HG03558 (cell line): ENCODE data around the gene SPTLC1.
"Not testable (repeated sequence)": the region's sequence is repeated elsewhere in the genome, so short reads cannot be mapped to it uniquely, and the experiment has no call there.

Experiments used
- ATAC-seq: cut with Tn5 transposase; IDR thresholded peaks from one replicate; pipeline ENCODE4 v1.9.1; 2021; ENCODE audit warnings: moderate number of reproducible peaks; ENCODE audit not compliant: unreplicated experiment; ENCODE audit errors: extremely low read depth

Gene SPTLC1, protein sequence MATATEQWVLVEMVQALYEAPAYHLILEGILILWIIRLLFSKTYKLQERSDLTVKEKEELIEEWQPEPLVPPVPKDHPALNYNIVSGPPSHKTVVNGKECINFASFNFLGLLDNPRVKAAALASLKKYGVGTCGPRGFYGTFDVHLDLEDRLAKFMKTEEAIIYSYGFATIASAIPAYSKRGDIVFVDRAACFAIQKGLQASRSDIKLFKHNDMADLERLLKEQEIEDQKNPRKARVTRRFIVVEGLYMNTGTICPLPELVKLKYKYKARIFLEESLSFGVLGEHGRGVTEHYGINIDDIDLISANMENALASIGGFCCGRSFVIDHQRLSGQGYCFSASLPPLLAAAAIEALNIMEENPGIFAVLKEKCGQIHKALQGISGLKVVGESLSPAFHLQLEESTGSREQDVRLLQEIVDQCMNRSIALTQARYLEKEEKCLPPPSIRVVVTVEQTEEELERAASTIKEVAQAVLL

DNA sequence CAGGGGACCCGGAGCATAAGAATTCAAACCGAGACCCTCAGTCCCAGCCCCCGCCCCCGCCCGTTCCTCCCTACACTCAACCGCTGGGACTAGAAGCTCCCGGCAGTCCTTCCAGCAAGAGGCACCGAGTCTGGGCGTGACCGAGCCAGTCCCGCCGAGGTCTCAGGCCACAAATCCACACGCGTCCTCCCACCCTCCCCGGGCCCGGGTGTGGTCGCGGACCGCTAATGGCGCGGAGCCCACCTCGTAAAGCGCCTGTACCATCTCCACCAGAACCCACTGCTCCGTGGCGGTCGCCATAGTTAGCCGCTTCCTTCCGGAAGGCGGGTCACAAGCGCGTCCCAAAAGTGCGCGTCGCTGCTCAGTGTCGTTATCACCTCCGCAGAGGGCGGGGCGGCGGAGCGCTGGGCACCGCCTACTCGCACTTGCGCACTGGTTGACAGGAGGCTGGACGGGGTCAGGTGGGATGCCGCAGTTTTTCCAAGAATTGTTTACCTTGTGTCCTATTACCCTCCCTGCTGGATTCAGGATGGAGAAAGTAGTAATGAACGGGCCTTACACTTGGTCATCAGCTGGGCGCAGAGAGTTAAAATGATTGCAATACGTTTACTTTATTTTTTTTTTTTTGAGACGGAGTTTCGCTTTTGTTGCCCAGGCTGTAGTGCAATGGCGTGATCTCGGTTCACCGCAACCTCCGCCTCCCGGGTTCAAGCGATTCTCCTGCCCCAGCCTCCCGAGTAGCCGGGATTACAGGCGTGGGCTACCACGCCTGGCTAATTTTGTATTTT lies at the start of gene SPTLC1:
Gene SPTLC1, minus strand, starts transcription at position 343 of the 788 bp plus-strand sequence. Its CDS starts 43 bp downstream, at position 300.
- peak; percentile 78 for ATAC-seq

DNA sequence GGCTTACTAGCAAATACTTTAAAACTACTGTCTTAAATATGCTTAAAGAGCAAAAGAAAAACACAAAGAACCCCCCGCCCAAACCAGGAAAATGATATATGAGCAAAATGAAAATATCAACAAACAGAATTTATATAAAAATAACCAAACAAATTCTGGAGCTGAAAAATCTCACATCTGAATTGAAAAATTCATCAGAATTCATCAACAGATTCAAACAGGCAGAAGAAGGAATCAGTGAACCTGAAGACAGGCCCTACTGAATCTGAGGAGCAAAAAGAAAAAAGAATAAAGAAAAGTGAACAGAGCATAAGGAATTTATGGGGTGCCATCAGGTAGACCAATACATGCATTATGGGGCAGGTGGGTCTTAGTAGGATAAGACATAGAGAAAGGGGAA lies 49.8 kb upstream of the SPTLC1 start:
- ATAC-seq: no peak

DNA sequence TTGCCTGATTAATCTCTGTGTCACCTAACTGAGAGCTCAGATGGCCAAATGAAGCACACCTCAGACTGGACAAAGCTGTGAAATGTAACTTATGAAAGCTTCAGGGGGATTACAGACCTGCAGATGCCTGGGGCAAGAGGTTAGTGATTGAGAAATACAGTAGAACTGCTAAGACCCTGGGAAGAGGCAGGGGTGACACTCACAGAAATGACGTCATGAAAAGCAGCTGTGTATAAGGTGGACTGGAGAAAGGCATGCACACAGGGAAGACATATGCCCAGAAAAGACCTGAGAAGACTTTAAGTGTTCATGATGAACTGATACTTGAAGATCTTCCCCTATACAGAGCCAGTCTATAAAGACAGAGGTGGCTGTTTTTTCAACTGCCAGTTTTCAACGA lies 49.3 kb upstream of the SPTLC1 start:
- ATAC-seq: no peak

DNA sequence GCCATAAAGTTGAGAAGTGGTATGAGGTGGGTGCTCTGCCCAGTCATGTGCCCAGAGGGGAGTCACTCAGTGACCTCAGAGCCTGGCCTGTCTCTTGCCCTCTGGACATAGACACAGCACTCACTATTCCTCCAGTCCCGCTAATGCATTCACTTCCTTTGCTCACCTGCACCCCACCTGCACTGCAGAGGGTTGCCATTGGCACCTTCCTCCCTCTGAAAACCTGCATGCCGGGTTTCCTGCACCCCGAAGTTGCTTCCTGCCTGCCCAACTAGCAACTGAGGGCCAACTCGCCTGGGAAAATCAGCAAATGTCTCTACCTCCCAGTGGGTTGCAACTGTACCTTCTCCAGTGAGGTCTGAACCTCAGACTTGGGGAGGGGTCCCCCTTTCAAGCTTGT lies 48.1 kb upstream of the SPTLC1 start:
- no peak for ATAC-seq

DNA sequence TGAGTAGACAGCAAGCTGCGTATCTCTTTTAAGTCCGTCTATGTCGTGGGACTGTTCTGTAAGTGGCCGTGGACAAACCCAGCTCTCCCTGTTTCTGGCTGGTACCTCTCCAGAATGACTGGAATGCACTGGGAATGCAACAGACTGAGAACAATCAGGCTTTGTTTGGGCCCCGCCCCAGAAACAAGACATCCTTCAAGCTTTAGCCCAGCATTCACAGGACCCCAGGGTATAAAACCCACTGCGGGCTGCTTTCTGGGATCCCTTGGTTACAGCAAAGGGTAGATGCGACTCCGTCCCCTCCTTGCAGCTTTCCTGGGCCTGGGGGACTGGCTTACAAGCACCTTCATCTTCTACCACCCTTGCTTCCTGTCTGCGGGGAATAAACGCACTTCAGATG lies 45.6 kb upstream of the SPTLC1 start:
- ATAC-seq: no peak

DNA sequence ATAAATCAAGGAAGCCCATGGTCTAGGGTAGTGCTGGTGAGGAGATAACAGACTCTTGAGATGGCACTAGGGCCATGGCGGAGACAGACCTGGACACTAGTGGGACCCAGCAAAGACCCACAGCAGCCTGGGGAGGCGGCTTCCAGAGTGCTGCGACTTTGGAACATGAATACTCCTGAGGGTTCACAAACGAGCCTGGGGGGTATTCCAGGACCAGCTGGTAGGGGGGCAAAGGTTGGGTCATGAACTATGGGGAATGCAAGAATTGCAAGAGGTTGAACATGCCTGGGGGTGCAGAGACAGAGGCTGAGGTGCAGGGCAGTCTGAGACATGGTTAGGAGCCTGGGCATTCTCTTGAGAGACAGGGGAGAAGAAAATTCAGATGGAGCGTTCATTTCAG lies 43.8 kb upstream of the SPTLC1 start:
- no peak for ATAC-seq

DNA sequence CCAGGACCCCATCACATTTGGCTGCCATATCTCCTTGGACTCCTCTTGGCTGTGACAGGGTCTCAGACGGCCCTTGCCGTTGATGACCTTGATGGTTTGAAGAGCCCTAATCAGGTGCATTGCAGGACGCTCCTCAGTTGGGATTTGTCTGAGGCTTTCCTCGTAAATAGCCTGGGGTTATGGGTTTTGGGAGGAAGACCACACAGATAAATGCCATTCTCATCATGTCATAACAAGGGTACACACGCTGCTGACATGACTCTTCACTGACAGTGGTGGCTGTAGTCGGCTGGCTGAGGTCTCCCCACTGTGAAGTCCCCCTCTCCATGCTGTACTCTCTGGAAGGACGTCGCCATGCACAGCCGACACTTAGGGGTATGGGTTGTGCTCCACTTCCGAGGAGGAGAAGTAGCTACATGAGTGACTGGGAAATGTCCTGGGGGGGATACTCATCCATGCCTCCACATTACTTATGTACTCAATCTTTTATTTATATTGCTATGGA lies 42.9 kb upstream of the SPTLC1 start:
- no peak for ATAC-seq

DNA sequence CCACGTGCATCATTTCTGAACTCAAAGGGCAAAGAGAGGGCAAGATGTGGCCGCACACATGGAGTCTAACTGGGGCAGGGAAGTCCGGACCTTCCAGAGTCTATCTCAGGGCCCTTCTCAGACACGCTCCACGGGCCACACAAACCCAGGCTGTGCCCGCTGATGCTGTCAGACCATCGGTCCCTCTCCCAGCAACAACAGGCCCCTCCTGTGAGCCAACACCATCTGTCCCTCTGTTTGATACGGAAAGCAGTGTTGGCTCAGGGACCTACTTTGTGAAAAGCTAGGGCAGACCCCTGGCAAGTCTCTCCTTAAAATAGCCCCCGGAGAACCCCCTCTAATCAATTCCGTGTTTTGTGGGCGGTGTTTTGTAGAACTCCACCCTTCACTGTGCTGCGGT lies 40.5 kb upstream of the SPTLC1 start:
- not testable (repeated sequence) for ATAC-seq

DNA sequence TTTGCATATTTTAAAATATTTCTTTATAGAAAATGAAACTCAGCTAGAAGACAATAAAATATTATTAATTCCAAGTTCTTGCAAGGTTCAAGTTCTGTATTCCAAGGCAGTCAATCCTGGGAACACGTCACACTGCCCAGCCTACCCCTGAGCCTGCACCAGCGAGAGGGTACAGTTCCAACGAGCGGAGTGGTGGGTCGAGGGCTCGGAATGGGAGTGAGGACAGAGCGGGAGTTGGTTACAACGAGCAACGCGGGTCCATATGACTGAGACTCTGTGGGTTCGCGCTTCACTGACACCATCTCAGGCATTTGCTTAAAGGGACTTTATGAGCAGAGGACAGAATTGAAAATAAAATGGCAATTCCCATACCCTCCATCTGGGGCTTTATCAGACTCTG lies 40.0 kb upstream of the SPTLC1 start:
- ATAC-seq: no peak

DNA sequence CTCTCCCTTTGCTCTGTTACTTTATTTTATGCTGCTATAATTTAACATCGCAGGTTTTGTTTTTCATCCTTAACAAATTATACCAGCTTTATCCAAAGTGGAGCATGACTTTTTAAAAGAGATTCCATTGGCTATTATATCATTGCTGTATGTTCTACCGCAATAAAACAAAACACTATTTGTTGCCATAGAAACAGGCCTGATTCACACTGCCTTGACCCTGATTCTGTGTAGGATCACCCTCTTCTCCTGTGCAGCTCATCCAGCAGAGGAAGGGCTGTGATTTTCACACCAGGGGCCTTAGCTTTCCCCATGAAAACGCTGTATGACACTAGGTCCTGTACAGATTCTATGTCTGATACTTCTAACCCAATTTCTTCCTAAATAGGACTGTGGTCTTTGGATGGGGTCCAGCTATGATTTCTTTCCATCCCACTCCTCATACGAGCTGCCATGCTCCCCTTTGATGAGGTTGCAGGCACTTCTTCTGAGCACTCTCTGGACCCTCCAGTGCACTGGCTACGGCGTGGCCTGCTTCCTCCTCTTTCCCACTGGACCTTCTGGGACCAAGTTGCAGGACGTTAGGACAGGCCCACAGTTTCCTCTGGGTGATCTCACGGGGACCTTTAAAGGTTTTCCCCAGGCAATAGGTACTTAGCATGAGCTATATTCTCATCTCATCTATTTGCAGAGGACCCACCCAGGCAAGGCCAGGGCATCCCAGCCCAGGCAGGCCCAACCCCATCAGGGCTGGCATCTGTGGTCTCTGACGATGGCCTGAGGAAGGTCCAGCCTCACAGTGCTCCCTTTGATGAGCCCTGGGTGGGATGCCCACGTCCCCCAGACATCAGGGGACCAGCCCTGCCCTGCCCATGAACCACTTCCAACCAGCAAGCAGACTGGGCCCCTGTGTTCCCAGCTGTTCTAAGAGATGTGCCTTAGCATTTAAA lies 38.5 kb upstream of the SPTLC1 start:
- not testable (repeated sequence) for ATAC-seq

DNA sequence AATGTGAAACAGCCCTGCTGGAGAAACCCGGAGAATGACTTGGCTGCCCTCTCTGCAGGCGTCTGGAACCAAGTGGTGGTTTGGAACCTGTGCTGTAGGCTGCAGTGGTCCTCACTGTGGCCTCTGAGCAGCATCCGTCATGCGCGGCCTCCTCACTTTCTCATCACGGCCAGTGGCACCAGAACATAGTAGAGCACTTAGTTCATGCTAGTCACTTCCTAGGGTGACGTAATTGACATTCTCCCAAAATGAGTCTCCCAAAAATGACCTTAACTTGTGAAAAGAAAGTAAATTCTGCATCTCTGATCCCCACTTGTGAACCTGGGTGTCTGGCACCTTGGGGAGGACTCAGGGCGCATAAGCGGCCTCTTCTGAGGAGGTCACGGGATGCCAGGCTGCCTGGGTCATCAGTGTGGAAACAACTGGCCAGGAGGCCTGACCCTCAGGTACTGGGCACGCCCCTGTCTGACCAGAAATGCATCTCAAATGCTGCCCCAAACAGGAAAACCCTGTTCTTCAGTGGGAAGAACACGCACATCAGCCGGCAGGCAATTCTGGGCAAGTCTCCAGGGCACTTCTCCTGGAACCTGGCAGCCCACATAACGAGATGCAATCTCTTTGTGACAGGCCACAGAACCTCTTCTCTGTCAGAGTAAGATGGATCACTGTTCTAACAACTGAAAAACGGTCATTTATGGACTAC lies 36.6 kb upstream of the SPTLC1 start:
- ATAC-seq: no peak

DNA sequence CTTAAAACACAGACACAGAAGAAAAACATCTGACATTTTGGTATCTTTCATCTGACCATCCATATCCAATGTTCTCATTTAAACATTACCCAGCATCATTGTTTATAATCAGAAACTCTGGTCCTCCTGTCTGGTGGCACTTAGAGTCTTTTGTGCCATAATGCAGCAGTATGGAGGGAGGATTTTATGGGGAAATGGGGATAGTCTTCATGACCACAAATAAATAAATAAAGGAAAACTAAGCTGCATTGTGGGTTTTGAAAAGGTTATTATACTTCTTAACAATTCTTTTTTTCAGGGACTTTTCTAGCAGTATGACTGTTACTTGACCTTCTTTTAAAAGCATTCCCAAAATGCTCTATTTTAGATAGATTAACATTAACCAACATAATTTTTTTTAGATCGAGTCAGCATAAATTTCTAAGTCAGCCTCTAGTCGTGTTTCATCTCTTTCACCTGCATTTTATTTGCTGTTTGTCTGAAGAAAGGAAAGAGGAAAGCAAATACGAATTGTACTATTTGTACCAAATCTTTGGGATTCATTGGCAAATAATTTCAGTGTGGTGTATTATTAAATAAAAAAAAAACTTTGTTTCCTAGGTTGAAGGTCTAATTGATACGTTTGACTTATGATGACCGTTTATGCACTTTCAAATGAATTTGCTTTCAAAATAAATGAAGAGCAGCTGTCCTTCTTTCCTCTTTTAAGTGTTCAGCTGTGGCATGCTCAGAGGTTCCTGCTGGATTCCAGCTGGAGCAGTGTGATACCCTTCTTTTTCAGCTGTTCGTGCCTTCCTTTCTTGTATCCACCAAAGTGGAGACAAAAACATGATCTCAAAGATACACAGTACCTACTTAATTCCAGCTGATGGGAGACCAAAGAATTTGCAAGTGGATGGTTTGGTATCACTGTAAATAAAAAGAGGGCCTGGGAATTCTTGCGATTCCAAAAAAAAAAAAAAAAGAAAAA lies 35.6 kb upstream of the SPTLC1 start:
- ATAC-seq: not testable (repeated sequence)

DNA sequence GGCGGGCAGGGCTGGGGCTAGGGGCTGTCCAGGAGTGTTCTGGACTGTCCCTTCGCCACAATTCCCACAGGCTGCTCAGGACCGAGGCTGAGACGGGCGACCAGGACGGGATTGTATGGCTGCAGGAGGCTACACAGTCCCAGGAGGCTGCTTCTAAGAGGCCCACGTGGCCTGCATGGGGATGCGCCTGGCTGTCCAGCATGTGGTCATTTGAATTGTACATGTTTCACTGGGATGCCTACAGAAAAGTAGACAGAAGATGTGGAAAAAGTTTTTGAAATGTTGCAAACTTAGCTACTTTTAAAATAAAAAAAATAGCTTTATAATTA lies 32.6 kb upstream of the SPTLC1 start:
- no peak for ATAC-seq

DNA sequence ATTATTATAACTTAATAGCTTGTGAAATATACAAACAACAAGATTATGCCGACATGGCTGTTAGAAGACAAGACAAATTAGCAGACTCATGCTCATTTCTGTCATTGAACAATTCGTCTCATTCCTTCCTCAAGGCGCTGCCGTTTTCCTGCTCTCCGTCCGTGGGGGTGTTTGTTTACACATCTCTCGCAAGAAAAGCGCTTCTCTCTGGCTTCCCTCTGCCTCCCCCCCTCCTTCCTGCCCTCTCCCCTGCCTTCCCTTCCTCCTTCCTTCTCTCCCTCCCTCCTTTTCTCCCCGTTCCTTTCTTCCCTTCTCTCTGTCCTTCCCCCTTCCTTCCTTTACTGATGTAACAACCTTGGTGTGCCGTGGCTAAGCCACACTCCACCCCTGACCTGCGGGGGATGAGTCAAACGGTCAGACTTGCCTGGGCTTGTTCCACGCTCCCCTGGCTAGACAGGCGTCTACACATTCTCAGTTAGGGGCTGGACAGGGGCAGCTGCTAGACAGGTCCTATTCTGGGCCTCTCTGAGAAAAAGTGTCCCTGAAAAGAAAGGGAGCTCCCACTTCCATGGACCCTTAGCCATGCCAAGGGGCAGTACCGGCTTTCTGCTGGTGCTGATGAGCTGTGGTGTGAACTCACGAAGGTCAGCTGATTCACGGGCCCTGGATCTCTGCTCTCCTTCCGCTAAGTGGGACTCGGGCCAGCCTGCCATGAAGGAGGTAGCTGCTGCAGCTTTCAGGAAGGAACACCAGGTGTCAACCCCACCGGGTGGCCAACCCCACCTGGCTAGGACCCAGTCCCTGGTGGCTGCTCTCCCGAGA lies 32.0 kb upstream of the SPTLC1 start:
- ATAC-seq: peak; percentile 70

DNA sequence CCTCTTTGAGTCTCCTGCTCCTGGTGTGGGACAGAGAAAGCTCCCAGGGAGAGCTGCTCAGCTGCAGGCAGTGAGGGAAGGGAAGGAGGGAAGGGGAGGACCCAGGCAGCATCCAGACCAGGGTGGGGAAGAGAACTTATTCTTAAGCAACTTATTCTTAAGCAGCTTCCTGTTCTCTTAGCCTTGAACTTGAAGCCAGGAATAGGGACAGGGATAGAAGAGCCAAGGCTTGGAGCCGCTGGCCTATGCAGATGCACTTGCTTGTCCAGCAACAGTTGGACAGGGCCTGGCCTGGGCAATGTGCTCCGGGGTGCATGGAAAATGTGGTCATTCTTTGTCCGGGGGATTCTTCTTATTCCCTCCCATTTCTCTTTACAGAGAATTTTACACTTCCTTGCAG lies 31.4 kb upstream of the SPTLC1 start:
- no peak for ATAC-seq

DNA sequence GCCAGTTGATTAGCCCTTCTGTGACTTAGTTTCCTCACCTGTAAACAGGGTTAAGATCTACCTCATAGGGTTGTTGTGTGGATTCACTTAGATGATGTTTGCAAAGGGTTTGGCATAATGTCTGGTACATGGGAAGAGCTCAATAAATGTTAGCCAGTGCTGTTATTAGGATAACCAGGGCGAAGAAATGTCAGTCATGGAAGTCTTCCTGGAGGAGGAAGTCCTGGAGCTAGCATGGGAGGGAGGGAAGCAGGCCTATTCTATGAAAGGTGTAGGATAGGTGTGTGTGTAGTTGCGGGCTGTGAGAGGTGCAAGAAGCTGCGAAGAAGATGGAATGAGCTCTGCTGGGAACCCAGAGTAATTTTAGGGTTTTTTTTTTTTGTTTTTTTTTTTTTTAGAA lies 30.6 kb upstream of the SPTLC1 start:
- ATAC-seq: not testable (repeated sequence)

DNA sequence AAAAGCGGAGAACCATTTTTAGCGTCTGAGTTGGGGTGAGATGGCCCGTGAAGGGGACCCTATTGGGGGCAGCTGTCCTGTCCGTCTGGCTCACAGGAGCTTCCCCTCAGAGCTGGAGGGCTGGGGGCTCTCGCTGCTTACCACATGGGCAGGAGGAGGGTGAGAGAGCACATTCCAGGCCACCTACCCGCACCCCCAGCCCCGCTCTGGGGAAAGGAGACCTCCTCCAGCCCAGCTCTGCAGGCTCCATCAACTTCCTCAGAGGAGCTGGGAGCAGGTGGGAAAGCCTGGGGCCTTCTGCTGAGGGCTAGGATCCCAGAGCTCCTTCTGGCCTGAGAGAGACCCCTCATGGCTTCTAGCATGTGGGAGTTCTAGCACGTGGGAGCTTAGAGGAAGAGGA lies 27.1 kb upstream of the SPTLC1 start:
- no peak for ATAC-seq
